IMR-90 (cell line): ENCODE results near the gene POFUT1. TPM values are rescaled to one million over a fixed set of nuclear protein-coding genes. Genes with fewer than 3 reads are reported as not detected.

Experiments used
- ATAC-seq: fragments of 200-7000 bp; cut with Tn5 transposase; 2 replicates; pipeline ENCODE4 v1.9.1; 2020; ENCODE audit warnings: low read depth, mild to moderate bottlenecking, moderate library complexity
- BruUV-seq: library from RNA; stranded (reverse); fragments of 400-500 nt; replicated peaks from 2 replicates; lab custom pipeline; 2021; lab: Mats Ljungman, UMichigan
- CTCF ChIA-PET: fragments of 300-600 bp; formaldehyde crosslinking; extraction: SDS; loops from one replicate; lab custom pipeline; 2021; ENCODE audit warnings: antibody characterized with exemption; lab: Yijun Ruan, JAX
- POLR2A ChIA-PET: fragments of 300-600 bp; sonication (Branson Sonifier 250); formaldehyde crosslinking; loops from one replicate; lab custom pipeline; 2022; ENCODE audit warnings: antibody characterized with exemption; ENCODE audit not compliant: unreplicated experiment; lab: Charles Lee
- DNase-seq: peaks from one replicate; pipeline ENCODE4 v3.0.0; 2013
- H2AFZ ChIP-seq: replicated peaks from 2 replicates; pipeline ENCODE3; 2013; ENCODE audit warnings: low read length, mild to moderate bottlenecking; ENCODE audit not compliant: poor library complexity
- H2AK5ac ChIP-seq: 2 replicates; pipeline ENCODE4 v1.6.1; 2013; ENCODE audit warnings: low read depth, low read length, inconsistent platforms
- H2AK9ac ChIP-seq: replicated peaks from 2 replicates; pipeline ENCODE3; 2013; ENCODE audit warnings: mild to moderate bottlenecking, low read depth, low read length, moderate library complexity; ENCODE audit not compliant: poor library complexity
- H2BK120ac ChIP-seq: 2 replicates; pipeline ENCODE4 v1.6.1; 2013; ENCODE audit warnings: low read depth, low read length, inconsistent platforms
- H2BK15ac ChIP-seq: 3 replicates; pipeline ENCODE4 v1.6.1; 2013; ENCODE audit warnings: low read depth, low read length, inconsistent platforms
- H2BK20ac ChIP-seq: 2 replicates; pipeline ENCODE4 v1.6.1; 2013; ENCODE audit warnings: low read depth, mild to moderate bottlenecking, inconsistent platforms, low read length, moderate library complexity
- H2BK5ac ChIP-seq: 2 replicates; pipeline ENCODE4 v1.6.1; 2013; ENCODE audit warnings: mild to moderate bottlenecking, low read depth, low read length, inconsistent platforms; ENCODE audit not compliant: poor library complexity, severe bottlenecking
- H3K14ac ChIP-seq: replicated peaks from 2 replicates; pipeline ENCODE4 v1.6.1; 2013; ENCODE audit warnings: low read depth, low read length, inconsistent platforms
- H3K18ac ChIP-seq: 2 replicates; pipeline ENCODE4 v1.6.1; 2013; ENCODE audit warnings: low read depth, low read length, control low read depth
- H3K23ac ChIP-seq: 2 replicates; pipeline ENCODE4 v1.6.1; 2013; ENCODE audit warnings: low read depth, low read length, inconsistent platforms
- H3K27ac ChIP-seq: 2 replicates; pipeline ENCODE4 v1.5.1; 2013; ENCODE audit warnings: mild to moderate bottlenecking, control low read depth, low read length; ENCODE audit not compliant: insufficient read depth
- H3K27me3 ChIP-seq: 2 replicates; pipeline ENCODE4 v1.6.1; 2013; ENCODE audit warnings: low read length; ENCODE audit not compliant: control insufficient read depth, insufficient read depth
- H3K36me3 ChIP-seq: 2 replicates; pipeline ENCODE4 v1.6.1; 2013; ENCODE audit warnings: low read length, mixed read lengths; ENCODE audit not compliant: control insufficient read depth, insufficient read depth
- H3K4ac ChIP-seq: 2 replicates; pipeline ENCODE4 v1.6.1; 2013; ENCODE audit warnings: low read depth, low read length, inconsistent platforms
- H3K4me1 ChIP-seq: 2 replicates; pipeline ENCODE4 v1.6.1; 2013; ENCODE audit warnings: low read length, mixed read lengths; ENCODE audit not compliant: control insufficient read depth, insufficient read depth
- H3K4me2 ChIP-seq: 2 replicates; pipeline ENCODE4 v1.6.1; 2013; ENCODE audit warnings: low read depth, mild to moderate bottlenecking, control low read depth, low read length, moderate library complexity
- H3K4me3 ChIP-seq: 2 replicates; pipeline ENCODE4 v1.5.1; 2013; ENCODE audit warnings: low read depth, mild to moderate bottlenecking, control low read depth, low read length, moderate library complexity; ENCODE audit not compliant: insufficient read depth
- H3K56ac ChIP-seq: 2 replicates; pipeline ENCODE4 v1.6.1; 2013; ENCODE audit warnings: low read length, inconsistent platforms; ENCODE audit not compliant: insufficient read depth; ENCODE audit errors: extremely low read depth
- H3K79me1 ChIP-seq, 2 experiments: 2 replicates each; pipeline ENCODE4 v1.6.1; 2013; ENCODE audit warnings: low read length in 2 of 2, inconsistent platforms in 1 of 2, low read depth in 1 of 2
- H3K9ac ChIP-seq: 2 replicates; pipeline ENCODE4 v1.6.1; 2013; ENCODE audit warnings: low read depth, low read length, control low read depth
- H3K9me1 ChIP-seq: 2 replicates; pipeline ENCODE4 v1.6.1; 2013; ENCODE audit warnings: low read length, inconsistent platforms; ENCODE audit not compliant: insufficient read depth
- H3K9me3 ChIP-seq: 2 replicates; pipeline ENCODE4 v1.6.1; 2013; ENCODE audit warnings: low read length; ENCODE audit not compliant: control insufficient read depth, insufficient read depth
- H4K20me1 ChIP-seq: 2 replicates; pipeline ENCODE4 v1.6.1; 2013; ENCODE audit warnings: low read length, inconsistent platforms; ENCODE audit not compliant: insufficient read depth
- H4K5ac ChIP-seq: 2 replicates; pipeline ENCODE4 v1.6.1; 2013; ENCODE audit warnings: mild to moderate bottlenecking, low read depth, low read length, control low read depth
- H4K8ac ChIP-seq, 2 experiments: 2 replicates each; pipeline ENCODE4 v1.6.1; 2013; ENCODE audit warnings: low read depth in 2 of 2, low read length in 2 of 2, control low read depth in 1 of 2, inconsistent platforms in 1 of 2
- H4K91ac ChIP-seq: 2 replicates; pipeline ENCODE4 v1.6.1; 2013; ENCODE audit warnings: low read depth, low read length, inconsistent platforms; ENCODE audit not compliant: insufficient read depth
- CEBPB ChIP-seq: IDR thresholded peaks from 2 replicates; pipeline ENCODE4 v1.6.1; 2012; ENCODE audit warnings: low read depth, low read length, improper control_type of control experiment
- MAFK ChIP-seq: IDR thresholded peaks from 2 replicates; pipeline ENCODE4 v1.6.1; 2012; ENCODE audit warnings: low read depth, low read length, improper control_type of control experiment
- MXI1 ChIP-seq: IDR thresholded peaks from 2 replicates; pipeline ENCODE4 v1.6.1; 2012; ENCODE audit warnings: low read depth, mild to moderate bottlenecking, low read length, moderate library complexity, borderline replicate concordance
- RAD21 ChIP-seq: IDR thresholded peaks from 2 replicates; pipeline ENCODE4 v1.6.1; 2012; ENCODE audit warnings: low read length, improper control_type of control experiment
- SMC3 ChIP-seq: fragments of 150-350 bp; IDR thresholded peaks from 2 replicates; pipeline ENCODE4 v1.6.1; 2016; ENCODE audit warnings: low read depth, mild to moderate bottlenecking, antibody characterized with exemption, low read length, moderate library complexity
- WGBS, 2 experiments: methylation state at CpG; one replicate each; pipeline versions ENCODE4 v1.1.5 to v1.1.7; 2013; ENCODE audit warnings: missing lambda C conversion rate in 2 of 2; ENCODE audit not compliant: insufficient read length in 1 of 2; ENCODE audit errors: extremely low coverage in 2 of 2; 5-methylcytosine and 5-hydroxymethylcytosine counted together
- dilution Hi-C: fragments of 300-500 bp; cut with HindIII; formaldehyde crosslinking; loops from one replicate; pipeline ENCODE4 v1.14.3; 2018; ENCODE audit warnings: low sequenced_read_pairs; ENCODE audit not compliant: unreplicated experiment
- in situ Hi-C: fragments of 300-500 bp; cut with MboI; formaldehyde crosslinking; loops from 3 replicates; pipeline ENCODE4 v1.14.3; 2019; ENCODE audit warnings: low sequenced_read_pairs, inconsistent platforms, mixed read lengths
- intact Hi-C: fragments of 100-400 bp; cut with micrococcal nuclease; formaldehyde crosslinking; loops from 2 replicates; pipeline ENCODE4 v1.10.0; 2022
- polyA plus RNA-seq, 3 experiments: library from polyadenylated mRNA; depleted of rRNA; stranded (reverse); fragments of >200 nt; gene quantifications; 2 replicates each; pipeline ENCODE4 v1.2.3, GENCODE V29; 2012; ENCODE audit warnings: low replicate concordance in 1 of 3
- total RNA-seq: library from RNA; depleted of rRNA; stranded (reverse); fragments of >200 nt; gene quantifications from 2 replicates; pipeline ENCODE4 v1.2.3, GENCODE V29; 2012
- TF ChIP-seq, protein P1 (sequence below): fragments of 150-350 bp; IDR thresholded peaks from 2 replicates; pipeline ENCODE4 v1.6.1; 2016; ENCODE audit warnings: low read depth, mild to moderate bottlenecking, low read length, moderate library complexity, borderline replicate concordance
- TF ChIP-seq, protein P2 (sequence below): conservative IDR thresholded peaks from 2 replicates; pipeline ENCODE4 v1.5.1; 2012; ENCODE audit warnings: mild to moderate bottlenecking, low read depth, low read length, improper control_type of control experiment
- TF ChIP-seq, protein P3 (sequence below): fragments of 150-350 bp; IDR thresholded peaks from 2 replicates; pipeline ENCODE4 v1.6.1; 2017; ENCODE audit warnings: mild to moderate bottlenecking, antibody characterized with exemption, low read length, low read depth

POFUT1 gene
- total and polyA plus RNA-seq, 2 of the 4 experiments (the other 2 are of a cell fraction): 25.5 to 41.1 TPM

DNA sequence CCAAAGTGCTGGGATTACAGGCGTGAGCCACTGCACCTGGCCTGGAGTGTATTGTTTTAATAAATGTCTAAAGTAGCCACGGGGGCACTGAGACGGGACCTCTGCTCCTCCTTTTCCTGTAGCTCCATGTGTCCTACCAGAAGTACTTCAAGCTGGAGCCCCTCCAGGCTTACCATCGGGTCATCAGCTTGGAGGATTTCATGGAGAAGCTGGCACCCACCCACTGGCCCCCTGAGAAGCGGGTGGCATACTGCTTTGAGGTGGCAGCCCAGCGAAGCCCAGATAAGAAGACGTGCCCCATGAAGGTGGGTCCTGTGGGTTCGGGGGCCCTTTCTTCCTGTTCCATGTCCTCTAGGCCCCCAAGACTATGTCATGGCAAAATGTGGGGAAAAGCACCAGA, 7.5 kb downstream of the POFUT1 start:
- H3K18ac ChIP-seq: no peak overlapping the region
- no peak for ATAC-seq
- H3K79me1 ChIP-seq: peaks cover 11 to 38% of the 10 kb centered on the region in 2 experiments
- H4K20me1 ChIP-seq: no peaks in the 10 kb centered on the region
- peaks cover 11% of the 10 kb centered on the region; the same call in 1 of the 2 replicates for H3K9me1 ChIP-seq
- no peak overlapping the region for H2BK120ac ChIP-seq
- peaks cover 46% of the 10 kb centered on the region for H3K36me3 ChIP-seq
- no peak overlapping the region for H4K5ac ChIP-seq
- DNase-seq: no peak
- no peak overlapping the region for H2AFZ ChIP-seq
- H2BK5ac ChIP-seq: no peak overlapping the region
- 80% methylated on average over 1 of the region's 8 CpGs; no CpG with 5 or more reads in 1 of the 2 experiments for WGBS, 2 experiments
- H2AK5ac ChIP-seq: no peak overlapping the region
- H3K9me3 ChIP-seq: no peaks in the 10 kb centered on the region
- TF ChIP-seq, protein P1, sequence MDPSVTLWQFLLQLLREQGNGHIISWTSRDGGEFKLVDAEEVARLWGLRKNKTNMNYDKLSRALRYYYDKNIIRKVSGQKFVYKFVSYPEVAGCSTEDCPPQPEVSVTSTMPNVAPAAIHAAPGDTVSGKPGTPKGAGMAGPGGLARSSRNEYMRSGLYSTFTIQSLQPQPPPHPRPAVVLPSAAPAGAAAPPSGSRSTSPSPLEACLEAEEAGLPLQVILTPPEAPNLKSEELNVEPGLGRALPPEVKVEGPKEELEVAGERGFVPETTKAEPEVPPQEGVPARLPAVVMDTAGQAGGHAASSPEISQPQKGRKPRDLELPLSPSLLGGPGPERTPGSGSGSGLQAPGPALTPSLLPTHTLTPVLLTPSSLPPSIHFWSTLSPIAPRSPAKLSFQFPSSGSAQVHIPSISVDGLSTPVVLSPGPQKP: no peak
- TF ChIP-seq SMC3 (no peak), MXI1 (no peak), MAFK (no peak), CEBPB (no peak), RAD21 (no peak)
- TF ChIP-seq, protein P2, sequence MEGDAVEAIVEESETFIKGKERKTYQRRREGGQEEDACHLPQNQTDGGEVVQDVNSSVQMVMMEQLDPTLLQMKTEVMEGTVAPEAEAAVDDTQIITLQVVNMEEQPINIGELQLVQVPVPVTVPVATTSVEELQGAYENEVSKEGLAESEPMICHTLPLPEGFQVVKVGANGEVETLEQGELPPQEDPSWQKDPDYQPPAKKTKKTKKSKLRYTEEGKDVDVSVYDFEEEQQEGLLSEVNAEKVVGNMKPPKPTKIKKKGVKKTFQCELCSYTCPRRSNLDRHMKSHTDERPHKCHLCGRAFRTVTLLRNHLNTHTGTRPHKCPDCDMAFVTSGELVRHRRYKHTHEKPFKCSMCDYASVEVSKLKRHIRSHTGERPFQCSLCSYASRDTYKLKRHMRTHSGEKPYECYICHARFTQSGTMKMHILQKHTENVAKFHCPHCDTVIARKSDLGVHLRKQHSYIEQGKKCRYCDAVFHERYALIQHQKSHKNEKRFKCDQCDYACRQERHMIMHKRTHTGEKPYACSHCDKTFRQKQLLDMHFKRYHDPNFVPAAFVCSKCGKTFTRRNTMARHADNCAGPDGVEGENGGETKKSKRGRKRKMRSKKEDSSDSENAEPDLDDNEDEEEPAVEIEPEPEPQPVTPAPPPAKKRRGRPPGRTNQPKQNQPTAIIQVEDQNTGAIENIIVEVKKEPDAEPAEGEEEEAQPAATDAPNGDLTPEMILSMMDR: no peak
- TF ChIP-seq, protein P3, sequence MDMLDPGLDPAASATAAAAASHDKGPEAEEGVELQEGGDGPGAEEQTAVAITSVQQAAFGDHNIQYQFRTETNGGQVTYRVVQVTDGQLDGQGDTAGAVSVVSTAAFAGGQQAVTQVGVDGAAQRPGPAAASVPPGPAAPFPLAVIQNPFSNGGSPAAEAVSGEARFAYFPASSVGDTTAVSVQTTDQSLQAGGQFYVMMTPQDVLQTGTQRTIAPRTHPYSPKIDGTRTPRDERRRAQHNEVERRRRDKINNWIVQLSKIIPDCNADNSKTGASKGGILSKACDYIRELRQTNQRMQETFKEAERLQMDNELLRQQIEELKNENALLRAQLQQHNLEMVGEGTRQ: no peak
- no peak overlapping the region for H4K91ac ChIP-seq
- in situ Hi-C loops (no loop called here), intact Hi-C loops (no loop called here), dilution Hi-C loops (no loop called here)
- H2BK20ac ChIP-seq: no peak overlapping the region
- peak overlapping the region; percentile 19 for H2AK9ac ChIP-seq
- H4K8ac ChIP-seq: no peak overlapping the region
- H3K4me3 ChIP-seq: no peak overlapping the region
- ChIA-PET CTCF (no interaction called here), POLR2A (no interaction called here)
- H3K9ac ChIP-seq: no peak overlapping the region
- no peak overlapping the region for H3K27ac ChIP-seq
- H3K4me1 ChIP-seq: no peaks in the 10 kb centered on the region
- no TSS peak for BruUV-seq
- H3K27me3 ChIP-seq: no peaks in the 10 kb centered on the region
- H3K4me2 ChIP-seq: no peak overlapping the region
- H3K14ac ChIP-seq: no peak overlapping the region
- H2BK15ac ChIP-seq: no peak overlapping the region
- no peak overlapping the region for H3K56ac ChIP-seq
- H3K23ac ChIP-seq: no peak overlapping the region
- H3K4ac ChIP-seq: no peak overlapping the region
